ENCODE results near the gene SHMT2.

GRCh38 chr12:57223191-57224165 lies 6.0 kb upstream of the SHMT2 start:
- TF ChIP-seq CTCF (IDR thresholded peaks at IDR 0.05) (no peak), POLR2A (IDR thresholded peaks at IDR 0.05) (no peak)
